Nephron (organoid): ENCODE data around the gene NHLRC4.
"Not testable (repeated sequence)": the region's sequence is repeated elsewhere in the genome, so short reads cannot be mapped to it uniquely, and the experiment has no call there.

Source experiments
- H3K27ac Mint-ChIP-seq, 3 experiments: 2 replicates each; pipeline ENCODE4 v1.8.0; 2020; ENCODE audit warnings: mixed read lengths in 3 of 3, mild to moderate bottlenecking in 2 of 3, moderate library complexity in 1 of 3
- H3K27me3 Mint-ChIP-seq: 2 replicates; pipeline ENCODE4 v1.8.0; 2021; ENCODE audit warnings: low read depth, mild to moderate bottlenecking, moderate library complexity, mixed read lengths
- H3K36me3 Mint-ChIP-seq: 2 replicates; pipeline ENCODE4 v1.8.0; 2020; ENCODE audit warnings: low read depth, mixed read lengths
- H3K4me1 Mint-ChIP-seq: 2 replicates; pipeline ENCODE4 v1.8.0; 2020; ENCODE audit warnings: mixed read lengths
- H3K4me3 Mint-ChIP-seq, 3 experiments: 2 replicates each; pipeline ENCODE4 v1.8.0; 2020; ENCODE audit warnings: mild to moderate bottlenecking in 3 of 3, mixed read lengths in 3 of 3, moderate library complexity in 2 of 3
- H3K9me3 Mint-ChIP-seq: 2 replicates; pipeline ENCODE4 v1.8.0; 2020; ENCODE audit warnings: mixed read lengths
- CTCF ChIP-seq, 3 experiments: fragments of 200-600 bp; sonication (generic); IDR thresholded peaks; one replicate each; pipeline ENCODE4 v1.5.0; 2021; ENCODE audit warnings: antibody characterized with exemption in 3 of 3; ENCODE audit not compliant: unreplicated experiment in 3 of 3

Gene NHLRC4

GRCh38 chr16:593807-594206 lies 27.0 kb downstream of the NHLRC4 start:
- no peak for TF ChIP-seq CTCF (IDR thresholded peaks at IDR 0.05; ENCODE audit: unreplicated experiment in 3 of 3)
- H3K27ac Mint-ChIP-seq = peak overlapping the region; percentile 55 to 90 (median 64)
- H3K27me3 Mint-ChIP-seq = peaks cover 4% of the 10 kb centered on the region
- H3K36me3 Mint-ChIP-seq = peaks cover 25% of the 10 kb centered on the region
- H3K4me3 Mint-ChIP-seq = peak overlapping the region; percentile 56 to 90 (median 72)
- no peaks in the 10 kb centered on the region for H3K9me3 Mint-ChIP-seq
- peaks cover 29% of the 10 kb centered on the region for H3K4me1 Mint-ChIP-seq

- Mint-ChIP-seq H3K27me3 (peaks cover 4% of the 10 kb centered on the region), H3K9me3 (no peaks in the 10 kb centered on the region), H3K4me3 (no peak overlapping the region), H3K36me3 (peaks cover 28% of the 10 kb centered on the region), H3K27ac (no peak overlapping the region), H3K4me1 (peaks cover 29% of the 10 kb centered on the region)
- TF ChIP-seq CTCF (IDR thresholded peaks at IDR 0.05; ENCODE audit: unreplicated experiment in 3 of 3) = no peak
These were observed 28.3 kb downstream of the NHLRC4 start for GRCh38 chr16:595094-595528.

- H3K4me1 Mint-ChIP-seq = peaks cover 22% of the 10 kb centered on the region
- H3K27ac Mint-ChIP-seq = no peak overlapping the region
- H3K4me3 Mint-ChIP-seq = no peak overlapping the region
- TF ChIP-seq CTCF (IDR thresholded peaks at IDR 0.05; ENCODE audit: unreplicated experiment in 3 of 3) = no peak
- H3K36me3 Mint-ChIP-seq = peaks cover 31% of the 10 kb centered on the region
- peaks cover 1% of the 10 kb centered on the region for H3K27me3 Mint-ChIP-seq
- H3K9me3 Mint-ChIP-seq = no peaks in the 10 kb centered on the region
These were observed 29.3 kb downstream of the NHLRC4 start for GRCh38 chr16:595942-596735.

GRCh38 chr16:596736-597060 lies 29.9 kb downstream of the NHLRC4 start:
- no peak for TF ChIP-seq CTCF (IDR thresholded peaks at IDR 0.05; ENCODE audit: unreplicated experiment in 3 of 3)
- H3K27ac Mint-ChIP-seq = no peak overlapping the region
- H3K4me1 Mint-ChIP-seq = peaks cover 19% of the 10 kb centered on the region
- H3K9me3 Mint-ChIP-seq = no peaks in the 10 kb centered on the region
- H3K4me3 Mint-ChIP-seq = no peak overlapping the region
- peaks cover 3% of the 10 kb centered on the region for H3K27me3 Mint-ChIP-seq
- peaks cover 34% of the 10 kb centered on the region for H3K36me3 Mint-ChIP-seq

DNA sequence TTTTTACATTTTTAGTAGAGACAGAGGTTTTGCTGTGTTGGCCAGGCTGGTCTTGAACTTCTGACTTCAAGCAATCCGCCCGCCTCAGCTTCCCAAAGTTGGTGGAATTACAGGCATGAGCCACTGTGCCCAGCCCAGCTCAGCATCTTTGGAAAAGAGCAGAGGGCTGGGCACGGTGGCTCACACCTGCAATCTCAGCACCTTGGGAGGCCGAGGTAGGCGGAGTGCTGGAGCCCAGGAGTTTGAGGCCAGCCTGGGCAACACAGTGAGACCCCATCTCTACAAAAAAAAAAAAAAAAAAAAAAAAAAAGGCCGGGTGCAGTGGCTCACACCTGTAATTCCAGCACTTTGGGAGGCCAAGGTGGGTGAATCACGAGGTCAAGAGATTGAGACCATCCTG lies 30.9 kb downstream of the NHLRC4 start:
- not testable (repeated sequence) for H3K4me3 Mint-ChIP-seq, H3K27ac Mint-ChIP-seq, H3K9me3 Mint-ChIP-seq, H3K27me3 Mint-ChIP-seq
- H3K4me1 Mint-ChIP-seq = peaks cover 18% of the 10 kb centered on the region
- peaks cover 35% of the 10 kb centered on the region for H3K36me3 Mint-ChIP-seq

DNA sequence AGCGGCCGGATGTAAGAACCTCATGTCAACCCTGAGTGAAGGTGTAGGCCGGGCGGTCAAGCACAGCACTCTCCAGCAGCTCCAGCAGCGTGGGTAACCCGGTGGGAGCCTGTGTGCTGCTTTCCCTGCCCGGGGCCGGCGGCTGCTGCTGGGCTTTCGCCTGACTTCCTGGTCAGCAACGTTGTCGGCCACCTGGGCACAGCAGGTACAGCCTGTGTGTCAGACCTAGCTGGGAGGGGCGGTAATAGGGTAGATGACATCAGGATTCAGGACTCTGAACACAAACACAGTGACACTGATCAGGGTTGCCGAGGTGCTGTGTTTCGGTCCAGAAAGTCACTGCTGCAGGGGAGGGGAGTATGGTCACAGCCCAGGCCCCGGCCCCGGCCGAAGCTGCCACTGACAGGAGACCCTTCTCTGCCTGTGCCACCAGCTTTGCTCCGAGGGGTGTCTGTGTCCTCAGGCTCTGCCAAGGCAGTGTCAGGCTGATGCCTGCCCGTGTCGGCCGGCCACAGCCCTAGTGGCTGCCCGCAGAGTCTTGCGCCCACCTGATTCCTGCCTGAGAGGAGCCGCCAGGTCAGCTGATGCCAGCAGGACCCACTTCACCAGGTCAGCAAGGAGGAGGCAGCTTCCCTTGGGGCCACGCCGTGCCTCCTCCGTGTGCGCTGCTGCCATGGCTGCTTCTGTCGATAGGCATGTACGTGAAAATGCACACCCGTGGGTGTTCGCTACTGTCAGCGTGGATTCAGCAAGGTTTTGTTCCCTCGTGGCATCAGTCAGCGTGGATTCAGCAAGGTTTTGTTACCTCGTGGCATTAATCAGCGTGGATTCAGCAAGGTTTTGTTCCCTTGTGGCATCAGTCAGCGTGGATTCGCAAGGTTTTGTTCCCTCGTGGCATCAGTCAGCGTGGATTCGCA lies 32.3 kb downstream of the NHLRC4 start:
- no peak overlapping the region for H3K4me3 Mint-ChIP-seq
- TF ChIP-seq CTCF (IDR thresholded peaks at IDR 0.05; ENCODE audit: unreplicated experiment in 3 of 3) = no peak
- peaks cover 3% of the 10 kb centered on the region for H3K27me3 Mint-ChIP-seq
- H3K36me3 Mint-ChIP-seq = peaks cover 49% of the 10 kb centered on the region
- H3K9me3 Mint-ChIP-seq = peaks cover 2% of the 10 kb centered on the region
- no peak overlapping the region for H3K27ac Mint-ChIP-seq
- peaks cover 6% of the 10 kb centered on the region for H3K4me1 Mint-ChIP-seq
